ENCODE measurements around the gene CDK14.

DNA sequence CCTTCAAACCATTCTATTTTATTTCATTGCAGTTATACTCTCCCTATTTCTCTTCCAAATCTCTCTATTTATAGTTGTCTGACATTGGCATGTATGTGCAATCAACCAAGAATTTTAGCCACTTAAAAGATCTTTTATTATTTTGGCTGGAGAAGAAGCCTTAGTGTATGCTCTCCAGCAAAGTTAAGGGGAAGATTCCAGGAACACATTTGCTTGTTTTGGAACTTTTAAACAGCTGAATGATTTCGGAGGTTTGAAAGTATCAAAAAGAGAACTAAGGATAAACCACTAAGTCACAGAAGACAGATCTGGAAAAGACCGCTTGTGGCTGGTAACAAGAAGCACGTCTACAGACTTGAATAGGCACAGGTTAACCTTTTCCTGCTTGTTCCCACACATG is 485.9 kb downstream of the CDK14 start:
- TF ChIP-seq, protein P1, sequence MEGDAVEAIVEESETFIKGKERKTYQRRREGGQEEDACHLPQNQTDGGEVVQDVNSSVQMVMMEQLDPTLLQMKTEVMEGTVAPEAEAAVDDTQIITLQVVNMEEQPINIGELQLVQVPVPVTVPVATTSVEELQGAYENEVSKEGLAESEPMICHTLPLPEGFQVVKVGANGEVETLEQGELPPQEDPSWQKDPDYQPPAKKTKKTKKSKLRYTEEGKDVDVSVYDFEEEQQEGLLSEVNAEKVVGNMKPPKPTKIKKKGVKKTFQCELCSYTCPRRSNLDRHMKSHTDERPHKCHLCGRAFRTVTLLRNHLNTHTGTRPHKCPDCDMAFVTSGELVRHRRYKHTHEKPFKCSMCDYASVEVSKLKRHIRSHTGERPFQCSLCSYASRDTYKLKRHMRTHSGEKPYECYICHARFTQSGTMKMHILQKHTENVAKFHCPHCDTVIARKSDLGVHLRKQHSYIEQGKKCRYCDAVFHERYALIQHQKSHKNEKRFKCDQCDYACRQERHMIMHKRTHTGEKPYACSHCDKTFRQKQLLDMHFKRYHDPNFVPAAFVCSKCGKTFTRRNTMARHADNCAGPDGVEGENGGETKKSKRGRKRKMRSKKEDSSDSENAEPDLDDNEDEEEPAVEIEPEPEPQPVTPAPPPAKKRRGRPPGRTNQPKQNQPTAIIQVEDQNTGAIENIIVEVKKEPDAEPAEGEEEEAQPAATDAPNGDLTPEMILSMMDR (conservative IDR thresholded peaks at IDR 0.05; ENCODE audit: low read length) = no peak
- no peak for TF ChIP-seq EZH2phosphoT487 (IDR thresholded peaks at IDR 0.05; ENCODE audit: borderline replicate concordance)

All from Loucy (cell line).